ENCODE measurements around the gene IPO11. TPM values are rescaled to one million over a fixed set of nuclear protein-coding genes. Genes with fewer than 3 reads are reported as not detected.

Gene IPO11
- total RNA-seq, 1 donor from 2014 or later, result 30.3 TPM

GRCh38 chr5:62448528-62448927 lies 36.0 kb downstream of the IPO11 start:
- TF ChIP-seq CTCF (IDR thresholded peaks at IDR 0.05; ENCODE audit: borderline replicate concordance), result no peak
- Histone ChIP-seq H3K27ac (replicated peaks) (no peak overlapping the region), H3K36me3 (peaks cover 45% of the 10 kb centered on the region), H3K9me3 (replicated peaks) (no peaks in the 10 kb centered on the region), H3K4me1 (no peaks in the 10 kb centered on the region), H3K27me3 (ENCODE audit: low read depth) (no peaks in the 10 kb centered on the region), H3K4me3 (no peak overlapping the region)
- no peak for DNase-seq
- intact Hi-C loops (cut with micrococcal nuclease), result no loop called here

- Histone ChIP-seq H3K4me1 (no peaks in the 10 kb centered on the region), H3K36me3 (peaks cover 53% of the 10 kb centered on the region), H3K9me3 (replicated peaks) (no peaks in the 10 kb centered on the region), H3K27ac (replicated peaks) (no peak overlapping the region), H3K4me3 (no peak overlapping the region), H3K27me3 (ENCODE audit: low read depth) (no peaks in the 10 kb centered on the region)
- intact Hi-C loops (cut with micrococcal nuclease), result no loop called here
- no peak for TF ChIP-seq CTCF (IDR thresholded peaks at IDR 0.05; ENCODE audit: borderline replicate concordance)
- no peak for DNase-seq
Measured at GRCh38 chr5:62450259-62450658, 37.7 kb downstream of the IPO11 start.

GRCh38 chr5:62457071-62457470 lies 44.5 kb downstream of the IPO11 start:
- Histone ChIP-seq H3K36me3 (peaks cover 32% of the 10 kb centered on the region), H3K4me3 (no peak overlapping the region), H3K4me1 (peaks cover 4% of the 10 kb centered on the region), H3K27me3 (ENCODE audit: low read depth) (no peaks in the 10 kb centered on the region), H3K27ac (replicated peaks) (no peak overlapping the region), H3K9me3 (replicated peaks) (no peaks in the 10 kb centered on the region)
- intact Hi-C loops (cut with micrococcal nuclease), result no loop called here
- no peak for DNase-seq
- TF ChIP-seq CTCF (IDR thresholded peaks at IDR 0.05; ENCODE audit: borderline replicate concordance), result no peak

GRCh38 chr5:62460578-62460983 lies 48.0 kb downstream of the IPO11 start:
- H3K4me1 ChIP-seq, result peaks cover 4% of the 10 kb centered on the region
- H3K9me3 ChIP-seq (replicated peaks), result no peaks in the 10 kb centered on the region
- intact Hi-C loops (cut with micrococcal nuclease), result loop anchor here (5.0 kb wide), 1 partner anchor 317 kb away; no protein-coding TSS in a partner anchor
- TF ChIP-seq CTCF (IDR thresholded peaks at IDR 0.05; ENCODE audit: borderline replicate concordance), result peak; percentile 85
- peaks cover 6% of the 10 kb centered on the region for H3K36me3 ChIP-seq
- DNase-seq, result no peak
- no peaks in the 10 kb centered on the region for H3K27me3 ChIP-seq (ENCODE audit: low read depth)
- H3K4me3 ChIP-seq, result no peak overlapping the region
- no peak overlapping the region for H3K27ac ChIP-seq (replicated peaks)

- no peaks in the 10 kb centered on the region for H3K36me3 ChIP-seq
- peaks cover 4% of the 10 kb centered on the region for H3K4me1 ChIP-seq
- no peaks in the 10 kb centered on the region for H3K9me3 ChIP-seq (replicated peaks)
- no peak overlapping the region for H3K4me3 ChIP-seq
- TF ChIP-seq CTCF (IDR thresholded peaks at IDR 0.05; ENCODE audit: borderline replicate concordance), result no peak
- no peaks in the 10 kb centered on the region for H3K27me3 ChIP-seq (ENCODE audit: low read depth)
- H3K27ac ChIP-seq (replicated peaks), result no peak overlapping the region
- intact Hi-C loops (cut with micrococcal nuclease), result loop anchor here (5.0 kb wide), 1 partner anchor 316 kb away; no protein-coding TSS in a partner anchor
- no peak for DNase-seq
Measured at GRCh38 chr5:62461561-62461960, 49.0 kb downstream of the IPO11 start.
